CD4-positive, alpha-beta T cell treated with Interferon gamma for 1 hour (primary cell): ENCODE results near the gene UCHL5.

ENCODE experiments used
- DNase-seq: peaks from one replicate; pipeline ENCODE4 v3.0.0-alpha.2; 2020

Gene UCHL5

GRCh38 chr1:193059282-193060114, at the start of gene UCHL5, which contains the start of gene RO60:
UCHL5 (minus strand) TSS chr1:193059360; CDS start chr1:193059260, 100 bp downstream.
RO60 (plus strand) TSS chr1:193059612; CDS start chr1:193069055, 9,443 bp downstream.
- peak; percentile 95 for DNase-seq

GRCh38 chr1:193108471-193108870, 49.3 kb upstream of the UCHL5 start:
- DNase-seq, result no peak

- no peak for DNase-seq
These were observed 46.6 kb upstream of the UCHL5 start for GRCh38 chr1:193105821-193106177.

- DNase-seq, result peak; percentile 61
These were observed 46.0 kb upstream of the UCHL5 start, which contains the start of gene GLRX2 for GRCh38 chr1:193104907-193105820. GLRX2 (minus strand) TSS chr1:193105414; CDS start chr1:193105382, 32 bp downstream.

- no peak for DNase-seq
These were observed 45.3 kb upstream of the UCHL5 start for GRCh38 chr1:193104502-193104906.

GRCh38 chr1:193103759-193104501, 44.8 kb upstream of the UCHL5 start:
- no peak for DNase-seq

GRCh38 chr1:193102662-193103061, 43.5 kb upstream of the UCHL5 start:
- no peak for DNase-seq

- DNase-seq, result no peak
These were observed 35.0 kb upstream of the UCHL5 start for GRCh38 chr1:193094112-193094511.

GRCh38 chr1:193090865-193091264, 31.7 kb upstream of the UCHL5 start:
- DNase-seq, result no peak

- no peak for DNase-seq
These were observed 28.7 kb upstream of the UCHL5 start for GRCh38 chr1:193087893-193088292.

- no peak for DNase-seq
These were observed 27.2 kb upstream of the UCHL5 start for GRCh38 chr1:193086342-193086741.

GRCh38 chr1:193085263-193085662, 26.1 kb upstream of the UCHL5 start:
- DNase-seq, result no peak

- no peak for DNase-seq
These were observed 24.4 kb upstream of the UCHL5 start for GRCh38 chr1:193083365-193084088.

- no peak for DNase-seq
These were observed 20.0 kb upstream of the UCHL5 start for GRCh38 chr1:193079187-193079586.

GRCh38 chr1:193077991-193078390, 18.8 kb upstream of the UCHL5 start:
- no peak for DNase-seq

- no peak for DNase-seq
These were observed 11.8 kb upstream of the UCHL5 start for GRCh38 chr1:193070942-193071341.

- DNase-seq, result no peak
These were observed 11.2 kb upstream of the UCHL5 start for GRCh38 chr1:193070386-193070753.

GRCh38 chr1:193069748-193070385, 10.7 kb upstream of the UCHL5 start:
- no peak for DNase-seq

- DNase-seq, result no peak
These were observed 8.9 kb upstream of the UCHL5 start for GRCh38 chr1:193068013-193068412.

- DNase-seq, result no peak
These were observed 7.4 kb upstream of the UCHL5 start for GRCh38 chr1:193066606-193067005.

- DNase-seq, result no peak
These were observed 6.8 kb upstream of the UCHL5 start for GRCh38 chr1:193065954-193066353.
